Measurements from ENCODE around the gene HUWE1. TPM values are rescaled to one million over a fixed set of nuclear protein-coding genes. Genes with fewer than 3 reads are reported as not detected.
"Not testable (repeated sequence)": the region's sequence is repeated elsewhere in the genome, so short reads cannot be mapped to it uniquely, and the experiment has no call there.

Gene HUWE1
- total and polyA plus RNA-seq, 5 donors from 2014 or later, result 7.3 to 204 (median 9.3) TPM

DNA sequence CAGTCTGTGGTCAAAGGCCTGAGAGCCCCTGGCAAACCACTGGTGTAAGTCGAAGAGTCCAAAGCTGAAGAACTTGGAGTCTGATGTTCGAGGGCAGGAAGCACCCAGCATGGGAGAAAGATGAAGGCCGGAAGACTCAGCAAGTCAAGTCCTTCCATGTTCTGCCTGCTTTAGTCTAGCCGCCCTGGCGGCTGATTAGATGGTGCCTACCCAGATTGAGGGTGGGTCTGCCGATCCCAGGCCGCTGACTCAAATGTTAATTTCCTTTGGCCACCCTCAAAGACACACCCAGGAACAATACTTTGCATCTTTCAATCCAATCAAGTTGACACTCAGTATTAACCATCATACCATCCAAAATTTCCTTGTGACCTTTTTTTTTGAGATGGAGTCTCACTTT is 33.1 kb upstream of the HUWE1 start:
- not testable (repeated sequence) for H3K9me3 Mint-ChIP-seq; H3K27ac ChIP-seq (ENCODE audit: insufficient read depth, low read length, poor library complexity, severe bottlenecking); H3K27me3 ChIP-seq (ENCODE audit: control insufficient read depth, insufficient read depth, low read length); ATAC-seq (ENCODE audit: low read depth in 2 of 2); H3K36me3 ChIP-seq (ENCODE audit: control insufficient read depth, insufficient read depth, low read length); DNase-seq; H3K4me3 ChIP-seq (ENCODE audit: low read depth, low read length); H3K27me3 Mint-ChIP-seq; H3K36me3 Mint-ChIP-seq; H3K9me3 ChIP-seq (ENCODE audit: control insufficient read depth in 2 of 2, low read length in 2 of 2); H3K4me3 Mint-ChIP-seq
- H3K27ac Mint-ChIP-seq, result peak overlapping the region in 1 of 3 donors; percentile 49
- H3K4me1 ChIP-seq (ENCODE audit: control insufficient read depth, insufficient read depth, low read length, poor library complexity, severe bottlenecking), result peaks cover 39% of the 10 kb centered on the region
- H3K4me1 Mint-ChIP-seq, result peaks cover 17 to 40% (median 26%) of the 10 kb centered on the region in 4 donors

DNA sequence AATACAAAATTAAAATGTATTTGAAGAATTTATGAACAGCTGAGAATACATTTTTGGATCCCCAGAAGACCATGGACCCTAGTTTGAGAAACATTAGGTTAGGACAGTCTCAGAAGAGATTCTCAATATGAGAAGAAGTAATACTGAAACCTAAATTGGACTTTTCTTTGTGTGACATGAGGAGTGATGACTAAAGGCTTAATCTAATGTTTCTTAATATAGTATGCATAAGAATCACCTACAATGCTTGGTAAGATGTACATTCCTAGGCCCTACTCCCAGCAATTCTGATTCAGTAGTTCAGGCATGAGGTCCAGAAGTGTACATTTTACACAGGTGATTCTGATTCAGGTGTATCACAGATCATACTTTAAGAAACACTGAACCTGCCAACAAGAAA is 31.6 kb upstream of the HUWE1 start:
- H3K36me3 ChIP-seq (ENCODE audit: control insufficient read depth, insufficient read depth, low read length), result no peaks in the 10 kb centered on the region
- Mint-ChIP-seq H3K27me3 (no peaks in the 10 kb centered on the region), H3K9me3 (no peaks in the 10 kb centered on the region), H3K4me3 (peak overlapping the region in 1 of 4 donors; percentile 14), H3K36me3 (no peaks in the 10 kb centered on the region), H3K27ac (peak overlapping the region; percentile 80 to 91 (median 86)), H3K4me1 (peaks cover 26 to 55% (median 40%) of the 10 kb centered on the region in 4 donors)
- H3K9me3 ChIP-seq (ENCODE audit: control insufficient read depth in 2 of 2, low read length in 2 of 2), result no peaks in the 10 kb centered on the region
- DNase-seq (no peak), ATAC-seq (ENCODE audit: low read depth in 2 of 2) (no peak)
- peaks cover 55% of the 10 kb centered on the region for H3K4me1 ChIP-seq (ENCODE audit: control insufficient read depth, insufficient read depth, low read length, poor library complexity, severe bottlenecking)
- H3K27ac ChIP-seq (ENCODE audit: insufficient read depth, low read length, poor library complexity, severe bottlenecking), result peak overlapping the region; percentile 14
- no peak overlapping the region for H3K4me3 ChIP-seq (ENCODE audit: low read depth, low read length)
- no peaks in the 10 kb centered on the region for H3K27me3 ChIP-seq (ENCODE audit: control insufficient read depth, insufficient read depth, low read length)

DNA sequence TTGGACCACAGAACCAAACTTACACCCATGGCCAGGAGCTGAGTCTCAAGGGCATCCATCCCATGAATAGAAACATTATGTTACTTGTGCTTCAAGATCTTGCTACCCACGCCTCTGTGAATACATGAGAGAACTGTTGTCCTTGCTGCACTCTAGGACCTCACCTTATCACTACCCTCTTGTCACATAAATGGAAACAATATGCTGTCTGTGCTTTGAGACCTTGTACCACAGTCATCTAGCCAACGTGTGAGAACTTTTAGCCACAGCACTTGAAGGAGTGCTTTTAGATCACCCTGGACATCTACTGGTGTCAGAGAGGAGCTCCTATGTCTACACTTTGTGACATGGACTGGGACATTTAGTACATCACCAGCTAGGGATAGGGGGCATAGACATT is 30.7 kb upstream of the HUWE1 start:
- no peak for ATAC-seq (ENCODE audit: low read depth in 2 of 2)
- Histone ChIP-seq H3K27me3 (ENCODE audit: control insufficient read depth, insufficient read depth, low read length) (no peaks in the 10 kb centered on the region), H3K4me3 (ENCODE audit: low read depth, low read length) (peak overlapping the region; percentile 83), H3K4me1 (ENCODE audit: control insufficient read depth, insufficient read depth, low read length, poor library complexity, severe bottlenecking) (peaks cover 55% of the 10 kb centered on the region), H3K36me3 (ENCODE audit: control insufficient read depth, insufficient read depth, low read length) (no peaks in the 10 kb centered on the region), H3K9me3 (ENCODE audit: control insufficient read depth in 2 of 2, low read length in 2 of 2) (no peaks in the 10 kb centered on the region), H3K27ac (ENCODE audit: insufficient read depth, low read length, poor library complexity, severe bottlenecking) (peak overlapping the region; percentile 90)
- no peaks in the 10 kb centered on the region for H3K9me3 Mint-ChIP-seq
- H3K4me3 Mint-ChIP-seq, result peak overlapping the region in 2 of 4 donors; percentile 47 to 88
- no peaks in the 10 kb centered on the region for H3K27me3 Mint-ChIP-seq
- H3K27ac Mint-ChIP-seq, result peak overlapping the region; percentile 86 to 97 (median 90)
- DNase-seq, result peak in 1 of 3 donors; percentile 10
- no peaks in the 10 kb centered on the region for H3K36me3 Mint-ChIP-seq
- H3K4me1 Mint-ChIP-seq, result peaks cover 26 to 55% (median 40%) of the 10 kb centered on the region in 4 donors

DNA sequence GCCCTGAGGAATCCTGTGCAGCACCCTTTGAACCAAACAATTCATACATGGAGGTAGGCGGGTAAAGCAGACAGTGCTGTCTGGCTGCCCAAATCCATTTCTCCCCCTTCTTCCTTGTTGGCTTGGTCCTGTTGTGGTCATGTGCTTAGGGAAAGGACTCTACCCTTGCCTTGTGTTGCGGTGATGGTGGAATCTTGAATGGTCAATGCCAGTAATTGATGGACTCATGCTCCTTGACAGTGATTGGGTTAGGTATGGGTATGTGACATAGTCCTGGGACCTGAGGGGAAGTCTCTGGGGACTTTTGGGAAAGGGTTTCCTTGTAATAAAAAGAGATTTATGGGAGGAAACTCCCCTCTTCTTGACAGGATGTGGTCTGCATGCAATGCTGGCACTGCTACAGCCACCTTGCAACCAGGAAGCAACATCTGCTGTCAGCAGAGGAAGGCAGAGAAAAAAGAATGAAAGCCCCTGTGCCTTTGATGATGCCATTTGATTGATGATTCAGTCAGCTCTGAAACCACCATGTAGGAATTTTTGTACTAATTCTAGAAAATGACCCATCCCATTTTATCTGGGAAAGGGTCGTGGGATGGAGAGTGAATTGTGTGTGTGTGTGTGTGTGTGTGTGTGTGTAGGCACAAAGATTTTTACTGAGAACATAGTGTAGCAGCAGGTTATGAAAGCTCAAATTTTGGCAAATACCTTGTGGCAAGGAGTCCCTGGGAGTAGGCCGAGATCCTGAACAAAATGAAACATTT is 30.0 kb upstream of the HUWE1 start:
- Histone ChIP-seq H3K27ac (ENCODE audit: insufficient read depth, low read length, poor library complexity, severe bottlenecking) (peak overlapping the region; percentile 90), H3K27me3 (ENCODE audit: control insufficient read depth, insufficient read depth, low read length) (no peaks in the 10 kb centered on the region), H3K36me3 (ENCODE audit: control insufficient read depth, insufficient read depth, low read length) (no peaks in the 10 kb centered on the region), H3K9me3 (ENCODE audit: control insufficient read depth in 2 of 2, low read length in 2 of 2) (no peaks in the 10 kb centered on the region), H3K4me1 (ENCODE audit: control insufficient read depth, insufficient read depth, low read length, poor library complexity, severe bottlenecking) (peaks cover 55% of the 10 kb centered on the region), H3K4me3 (ENCODE audit: low read depth, low read length) (peak overlapping the region; percentile 83)
- Mint-ChIP-seq H3K4me1 (peaks cover 26 to 55% (median 40%) of the 10 kb centered on the region in 4 donors), H3K4me3 (peak overlapping the region; percentile 47 to 89 (median 86)), H3K36me3 (no peaks in the 10 kb centered on the region), H3K27ac (peak overlapping the region; percentile 86 to 98 (median 90)), H3K27me3 (no peaks in the 10 kb centered on the region), H3K9me3 (no peaks in the 10 kb centered on the region)
- ATAC-seq (ENCODE audit: low read depth in 2 of 2) (peak; percentile 35 to 43), DNase-seq (peak; percentile 33 to 86 (median 62))

DNA sequence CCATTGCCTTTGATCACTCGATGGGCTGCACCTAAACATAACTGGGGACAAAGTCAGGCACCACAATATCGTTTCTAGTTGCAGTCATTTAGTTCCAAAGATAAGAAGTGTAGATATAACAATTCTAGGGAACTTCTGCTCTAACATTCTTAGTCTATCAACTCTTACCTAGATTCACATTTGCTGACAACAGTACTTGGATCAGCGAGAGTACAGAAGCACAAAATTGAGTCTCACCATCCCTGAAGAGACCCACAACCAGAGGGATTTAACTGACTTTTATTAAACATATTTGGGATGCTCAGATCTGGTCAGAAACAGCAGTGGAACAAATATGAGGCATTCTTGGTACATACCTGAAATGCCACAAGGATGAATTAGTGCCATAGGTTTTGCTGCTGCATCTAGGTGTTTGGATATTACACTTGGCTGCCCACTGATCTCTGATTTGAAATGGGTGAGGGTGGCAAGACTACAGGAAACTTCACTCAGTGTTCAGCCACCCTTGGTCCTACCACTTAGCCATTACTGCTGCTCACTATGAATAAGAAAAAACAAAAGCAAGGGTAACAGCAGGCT is 28.9 kb upstream of the HUWE1 start:
- ATAC-seq (ENCODE audit: low read depth in 2 of 2) (no peak), DNase-seq (peak in 1 of 3 donors; percentile 16)
- Histone ChIP-seq H3K9me3 (ENCODE audit: control insufficient read depth in 2 of 2, low read length in 2 of 2) (no peaks in the 10 kb centered on the region), H3K4me3 (ENCODE audit: low read depth, low read length) (peak overlapping the region; percentile 83), H3K27me3 (ENCODE audit: control insufficient read depth, insufficient read depth, low read length) (no peaks in the 10 kb centered on the region), H3K27ac (ENCODE audit: insufficient read depth, low read length, poor library complexity, severe bottlenecking) (peak overlapping the region; percentile 90), H3K36me3 (ENCODE audit: control insufficient read depth, insufficient read depth, low read length) (no peaks in the 10 kb centered on the region), H3K4me1 (ENCODE audit: control insufficient read depth, insufficient read depth, low read length, poor library complexity, severe bottlenecking) (peaks cover 55% of the 10 kb centered on the region)
- no peaks in the 10 kb centered on the region for H3K9me3 Mint-ChIP-seq
- peaks cover 26 to 55% (median 42%) of the 10 kb centered on the region in 4 donors for H3K4me1 Mint-ChIP-seq
- H3K27ac Mint-ChIP-seq, result peak overlapping the region; percentile 86 to 98 (median 90)
- H3K4me3 Mint-ChIP-seq, result peak overlapping the region; percentile 81 to 88 (median 84)
- no peaks in the 10 kb centered on the region for H3K27me3 Mint-ChIP-seq
- no peaks in the 10 kb centered on the region for H3K36me3 Mint-ChIP-seq

DNA sequence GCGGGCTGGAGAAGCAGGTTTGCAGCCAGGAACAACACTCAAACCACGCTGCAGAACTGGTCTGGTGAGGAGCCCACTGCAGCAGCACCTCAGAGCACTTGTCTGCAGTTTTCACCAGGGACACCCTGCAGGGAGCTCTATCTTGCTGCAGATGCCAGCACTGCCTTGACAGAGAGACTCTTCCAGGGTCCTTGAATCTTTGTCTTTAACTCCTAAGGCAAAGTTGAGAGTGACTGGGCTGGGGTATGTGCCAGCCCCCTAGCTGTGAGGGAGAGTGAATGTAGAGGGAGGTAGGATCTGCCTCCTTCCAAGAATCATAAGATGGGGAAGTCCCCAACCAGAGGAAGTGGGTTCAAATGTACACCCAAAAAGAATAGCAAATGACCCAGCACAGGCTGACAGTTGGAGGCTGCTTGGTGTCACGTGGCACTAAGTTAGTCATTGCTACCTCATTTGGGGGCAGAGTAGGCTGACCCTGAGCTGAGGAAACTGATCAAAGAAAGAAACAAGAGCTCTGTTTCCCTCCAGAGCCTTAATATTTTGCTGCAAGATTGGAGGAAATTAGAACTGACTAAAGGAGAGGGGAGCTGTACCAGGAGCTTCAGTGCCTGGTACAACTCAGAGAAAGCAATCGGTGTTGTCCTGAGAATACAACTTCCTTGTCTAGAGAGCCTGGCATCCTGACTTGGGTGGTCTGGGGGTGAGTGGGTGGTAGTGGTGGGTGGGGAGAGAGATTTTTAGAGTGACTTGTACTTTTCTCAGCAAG is 28.2 kb upstream of the HUWE1 start:
- no peaks in the 10 kb centered on the region for H3K27me3 Mint-ChIP-seq
- H3K27me3 ChIP-seq (ENCODE audit: control insufficient read depth, insufficient read depth, low read length), result no peaks in the 10 kb centered on the region
- H3K4me3 Mint-ChIP-seq, result peak overlapping the region; percentile 81 to 88 (median 84)
- H3K9me3 Mint-ChIP-seq, result no peaks in the 10 kb centered on the region
- peaks cover 26 to 55% (median 40%) of the 10 kb centered on the region in 4 donors for H3K4me1 Mint-ChIP-seq
- H3K36me3 Mint-ChIP-seq, result no peaks in the 10 kb centered on the region
- no peaks in the 10 kb centered on the region for H3K9me3 ChIP-seq (ENCODE audit: control insufficient read depth in 2 of 2, low read length in 2 of 2)
- H3K36me3 ChIP-seq (ENCODE audit: control insufficient read depth, insufficient read depth, low read length), result no peaks in the 10 kb centered on the region
- H3K4me1 ChIP-seq (ENCODE audit: control insufficient read depth, insufficient read depth, low read length, poor library complexity, severe bottlenecking), result peaks cover 55% of the 10 kb centered on the region
- H3K27ac ChIP-seq (ENCODE audit: insufficient read depth, low read length, poor library complexity, severe bottlenecking), result peak overlapping the region; percentile 90
- H3K4me3 ChIP-seq (ENCODE audit: low read depth, low read length), result peak overlapping the region; percentile 83
- peak; percentile 87 to 89 for ATAC-seq (ENCODE audit: low read depth in 2 of 2)
- peak; percentile 47 to 92 (median 63) for DNase-seq
- peak overlapping the region; percentile 86 to 98 (median 90) for H3K27ac Mint-ChIP-seq

DNA sequence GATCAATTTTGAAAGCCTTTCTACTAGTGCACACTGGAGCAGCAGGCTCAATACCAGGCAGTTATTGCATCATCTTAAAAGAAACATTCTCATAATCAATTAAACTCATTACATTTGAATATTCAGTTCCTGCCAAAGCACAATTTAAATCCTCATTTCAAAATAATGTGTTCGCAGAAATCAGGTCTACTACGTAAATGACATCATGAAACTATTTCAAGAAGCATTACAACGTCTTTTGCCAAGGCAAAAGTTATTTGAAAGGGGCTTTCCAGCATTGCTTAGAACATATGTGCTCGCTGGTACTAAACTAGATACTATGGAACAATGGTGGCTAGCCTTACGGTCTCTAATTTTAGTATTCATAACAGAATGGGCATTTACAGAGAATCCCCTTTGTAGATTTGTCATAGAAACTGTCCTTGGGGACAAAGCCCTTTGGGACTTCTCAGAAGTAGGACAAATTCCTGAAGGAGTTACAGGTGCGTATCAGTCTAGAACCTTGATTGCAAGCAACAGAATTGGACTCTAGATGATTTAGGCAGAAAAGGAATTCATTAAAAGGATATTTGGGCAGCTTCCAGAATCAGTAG is 27.6 kb upstream of the HUWE1 start:
- Mint-ChIP-seq H3K27me3 (no peaks in the 10 kb centered on the region), H3K27ac (peak overlapping the region; percentile 86 to 98 (median 90)), H3K9me3 (no peaks in the 10 kb centered on the region), H3K4me3 (peak overlapping the region; percentile 81 to 88 (median 84)), H3K4me1 (peaks cover 26 to 55% (median 40%) of the 10 kb centered on the region in 4 donors), H3K36me3 (no peaks in the 10 kb centered on the region)
- Histone ChIP-seq H3K4me3 (ENCODE audit: low read depth, low read length) (peak overlapping the region; percentile 83), H3K27me3 (ENCODE audit: control insufficient read depth, insufficient read depth, low read length) (no peaks in the 10 kb centered on the region), H3K9me3 (ENCODE audit: control insufficient read depth in 2 of 2, low read length in 2 of 2) (no peaks in the 10 kb centered on the region), H3K36me3 (ENCODE audit: control insufficient read depth, insufficient read depth, low read length) (no peaks in the 10 kb centered on the region), H3K27ac (ENCODE audit: insufficient read depth, low read length, poor library complexity, severe bottlenecking) (peak overlapping the region; percentile 90), H3K4me1 (ENCODE audit: control insufficient read depth, insufficient read depth, low read length, poor library complexity, severe bottlenecking) (peaks cover 55% of the 10 kb centered on the region)
- ATAC-seq (ENCODE audit: low read depth in 2 of 2), result peak; percentile 25 to 36
- peak in 2 of 3 donors; percentile 24 to 65 for DNase-seq

Data from CD4-positive, CD25-positive, alpha-beta regulatory T cell (primary cell).